Measurements from ENCODE around the gene DHX29. TPM values are rescaled to one million over a fixed set of nuclear protein-coding genes. Genes with fewer than 3 reads are reported as not detected.

DHX29 gene
- total RNA-seq: 10 to 100 TPM; 20.8 to 24.6 TPM

GRCh38 chr5:55307383-55308253 is at the start of gene DHX29, which contains the start of gene MTREX:
TSS of gene DHX29 (minus strand) at chr5:55307694. CDS start at chr5:55307573, 121 bp downstream.
TSS of gene MTREX (plus strand) at chr5:55307989. CDS start at chr5:55308014, 25 bp downstream.
- H3K9me3 ChIP-seq: no peaks in the 10 kb centered on the region

DNA sequence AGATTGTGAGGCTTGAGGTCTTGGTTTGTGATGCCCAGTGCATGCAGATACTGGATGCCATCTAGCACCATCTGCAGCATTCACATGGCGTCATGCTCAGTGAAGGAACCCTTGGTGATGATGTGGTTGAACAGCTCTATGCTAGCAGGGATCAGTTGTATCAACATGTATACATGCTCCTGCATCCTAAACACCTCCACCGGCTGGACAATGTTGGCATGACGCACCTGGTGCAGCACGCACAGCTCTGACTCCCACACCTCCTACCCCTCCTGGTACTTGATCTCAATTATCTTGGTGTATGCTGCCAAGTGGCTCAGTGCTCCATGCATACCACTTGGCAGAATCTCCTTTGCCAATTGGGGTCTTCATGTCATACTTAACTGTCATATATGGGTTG is 49.4 kb upstream of the DHX29 start:
- no peak overlapping the region for H3K4me3 ChIP-seq
- H3K9me3 ChIP-seq: no peaks in the 10 kb centered on the region
- H3K27me3 ChIP-seq: no peaks in the 10 kb centered on the region
- intact Hi-C loops (cut with DNase I): loop anchor here (5.0 kb wide), 1 partner anchor 45 kb away; no protein-coding TSS in a partner anchor
- peaks cover 10% of the 10 kb centered on the region for H3K36me3 ChIP-seq
- no peak overlapping the region for H3K9ac ChIP-seq (ENCODE audit: low read depth in 2 of 2, low read length in 2 of 2)
- no peak for TF ChIP-seq CTCF (IDR thresholded peaks at IDR 0.05)
- H3K4me1 ChIP-seq: no peaks in the 10 kb centered on the region
- DNase-seq: no peak
- no peak overlapping the region for H3K27ac ChIP-seq

More at GRCh38 chr5:55307383-55308253, at the start of gene DHX29, which contains the start of gene MTREX:
- Histone ChIP-seq H3K4me1 (peaks cover 11% of the 10 kb centered on the region), H3K36me3 (no peaks in the 10 kb centered on the region), H3K9ac (ENCODE audit: low read depth in 2 of 2, low read length in 2 of 2) (peak within 1 kb of the TSS; percentile 79 to 96), H3K4me3 (peak within 1 kb of the TSS; percentile 78), H3K27me3 (no peaks in the 10 kb centered on the region), H3K27ac (peak within 1 kb of the TSS; percentile 92)
- intact Hi-C loops (cut with DNase I): loop anchor here (5.0 kb wide), 1 partner anchor 75 kb away; the partner anchor contains the start of gene CCNO
- DNase-seq: peak; percentile 93
- TF ChIP-seq CTCF (IDR thresholded peaks at IDR 0.05): no peak

GRCh38 chr5:55350754-55351153 is 43.3 kb upstream of the DHX29 start:
- Histone ChIP-seq H3K4me3 (no peak overlapping the region), H3K9me3 (no peaks in the 10 kb centered on the region), H3K9ac (ENCODE audit: low read depth in 2 of 2, low read length in 2 of 2) (no peak overlapping the region), H3K36me3 (peaks cover 10% of the 10 kb centered on the region), H3K27me3 (no peaks in the 10 kb centered on the region), H3K27ac (no peak overlapping the region), H3K4me1 (no peaks in the 10 kb centered on the region)
- DNase-seq: no peak
- intact Hi-C loops (cut with DNase I): no loop called here
- TF ChIP-seq CTCF (IDR thresholded peaks at IDR 0.05): no peak

- no peaks in the 10 kb centered on the region for H3K9me3 ChIP-seq
- H3K36me3 ChIP-seq: no peaks in the 10 kb centered on the region
- H3K27me3 ChIP-seq: no peaks in the 10 kb centered on the region
- H3K4me3 ChIP-seq: no peak overlapping the region
- no peak for DNase-seq
- H3K9ac ChIP-seq (ENCODE audit: low read depth in 2 of 2, low read length in 2 of 2): no peak overlapping the region
- no peak for TF ChIP-seq CTCF (IDR thresholded peaks at IDR 0.05)
- H3K27ac ChIP-seq: no peak overlapping the region
- no peaks in the 10 kb centered on the region for H3K4me1 ChIP-seq
- intact Hi-C loops (cut with DNase I): no loop called here
Observed at GRCh38 chr5:55347786-55348185, 40.3 kb upstream of the DHX29 start.

- no peak overlapping the region for H3K4me3 ChIP-seq
- no peaks in the 10 kb centered on the region for H3K27me3 ChIP-seq
- no peak overlapping the region for H3K9ac ChIP-seq (ENCODE audit: low read depth in 2 of 2, low read length in 2 of 2)
- TF ChIP-seq CTCF (IDR thresholded peaks at IDR 0.05): no peak
- H3K27ac ChIP-seq: no peak overlapping the region
- H3K9me3 ChIP-seq: no peaks in the 10 kb centered on the region
- no peaks in the 10 kb centered on the region for H3K4me1 ChIP-seq
- no peaks in the 10 kb centered on the region for H3K36me3 ChIP-seq
- no peak for DNase-seq
- intact Hi-C loops (cut with DNase I): no loop called here
Observed at GRCh38 chr5:55345327-55345726, 37.8 kb upstream of the DHX29 start.
